ENCODE measurements around the gene CAST.
A peak's percentile ranks its signal among the peaks of the same experiment; 100 is the strongest.

Gene CAST

DNA sequence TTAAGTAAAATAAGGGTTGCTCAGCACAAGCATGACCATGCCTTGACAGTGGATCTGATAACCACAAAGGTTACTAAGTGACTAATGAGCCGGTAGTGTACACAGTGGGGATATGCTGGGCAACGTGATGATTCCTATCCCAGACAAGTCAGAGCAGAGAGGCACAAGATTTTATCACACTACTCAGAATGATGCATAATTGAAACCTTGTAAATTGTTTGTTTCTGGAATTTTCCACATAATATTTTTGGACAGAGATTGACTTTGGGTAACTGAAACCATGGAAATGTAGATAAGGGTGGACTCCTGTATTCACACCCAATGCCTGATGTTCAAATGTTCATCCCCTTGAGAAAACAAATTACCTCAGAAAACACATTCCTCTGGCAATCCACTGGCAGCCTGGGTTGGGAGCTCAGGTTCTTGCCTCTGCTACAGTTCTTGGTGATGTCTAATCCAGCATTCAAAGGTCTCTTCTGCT lies 161.8 kb downstream of the CAST start:
- DNase-seq = peak; percentile 8
